NCI-H1694 (cell line): ENCODE measurements around the gene SMAD2.
"Not testable (repeated sequence)": the region's sequence is repeated elsewhere in the genome, so short reads cannot be mapped to it uniquely, and the experiment has no call there.

Experiments used
- DNase-seq: peaks from one replicate; lab custom pipeline; 2025; lab: John Stamatoyannopoulos, UW

Gene SMAD2

GRCh38 chr18:47793609-47794008, 136.8 kb downstream of the SMAD2 start:
- no peak for DNase-seq

- no peak for DNase-seq
These were observed 138.9 kb downstream of the SMAD2 start for GRCh38 chr18:47791461-47791985.

GRCh38 chr18:47790036-47790435, 140.4 kb downstream of the SMAD2 start:
- no peak for DNase-seq

GRCh38 chr18:47788621-47789020, 141.8 kb downstream of the SMAD2 start:
- DNase-seq: no peak

- DNase-seq: no peak
These were observed 148.9 kb downstream of the SMAD2 start for GRCh38 chr18:47781561-47781960.

GRCh38 chr18:47780011-47780725, 150.3 kb downstream of the SMAD2 start:
- DNase-seq: no peak

GRCh38 chr18:47779381-47779780, 151.1 kb downstream of the SMAD2 start:
- no peak for DNase-seq

GRCh38 chr18:47777626-47778025, 152.8 kb downstream of the SMAD2 start:
- DNase-seq: no peak

GRCh38 chr18:47775961-47776360, 154.5 kb downstream of the SMAD2 start:
- DNase-seq: no peak

GRCh38 chr18:47773931-47774330, 156.5 kb downstream of the SMAD2 start:
- DNase-seq: no peak

GRCh38 chr18:47772374-47773248, 157.8 kb downstream of the SMAD2 start:
- DNase-seq: peak; percentile 8

GRCh38 chr18:47771922-47772321, 158.5 kb downstream of the SMAD2 start:
- no peak for DNase-seq

GRCh38 chr18:47767699-47768098, 162.8 kb downstream of the SMAD2 start:
- DNase-seq: no peak

- DNase-seq: not testable (repeated sequence)
These were observed 163.3 kb downstream of the SMAD2 start for GRCh38 chr18:47767198-47767597.
